GM19395 (cell line): ENCODE data around the gene NECAB3.

ENCODE experiments used
- ATAC-seq: cut with Tn5 transposase; IDR thresholded peaks from one replicate; pipeline ENCODE4 v1.9.1; 2021; ENCODE audit warnings: mild to moderate bottlenecking, moderate library complexity; ENCODE audit not compliant: unreplicated experiment

Gene NECAB3

DNA sequence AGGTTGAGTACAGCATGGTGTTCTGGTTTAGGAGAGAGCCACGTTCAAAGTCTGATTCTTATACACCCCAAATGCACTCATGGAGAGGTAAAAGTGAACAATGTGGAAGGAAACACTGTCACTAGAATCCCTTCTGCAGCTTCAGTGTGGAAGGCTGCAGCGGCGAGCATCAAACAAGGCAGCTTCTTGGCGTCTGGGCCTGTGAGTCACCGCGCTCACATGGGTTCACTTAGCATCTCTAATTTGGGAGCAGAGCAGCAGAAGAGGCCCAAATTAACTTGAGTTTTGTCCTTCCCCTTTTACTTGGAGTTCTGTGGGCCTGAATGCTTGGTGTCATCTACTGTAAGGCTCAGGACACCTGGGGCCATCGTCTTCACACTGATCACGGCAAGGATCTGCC, 22.9 kb upstream of the NECAB3 start:
- no peak for ATAC-seq

DNA sequence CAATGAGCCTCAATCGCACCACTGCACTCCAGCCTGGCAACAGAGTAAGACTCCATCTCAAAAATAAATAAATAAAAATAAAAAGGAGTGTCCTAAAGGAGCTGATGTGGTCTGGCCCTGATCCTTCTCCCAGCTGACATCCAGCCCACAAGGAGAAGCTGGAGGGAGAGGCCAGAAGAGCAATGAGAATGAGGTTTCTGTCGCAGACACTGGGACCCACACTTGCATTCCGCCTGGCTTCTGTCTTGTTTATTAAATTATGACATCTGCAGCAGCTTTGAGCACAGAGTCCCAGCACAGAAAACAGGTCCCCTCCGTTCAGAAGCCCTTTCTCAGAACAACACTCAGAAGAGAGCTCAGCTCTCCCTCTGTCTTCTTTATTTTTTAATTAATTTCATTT, 22.2 kb upstream of the NECAB3 start:
- ATAC-seq = no peak

DNA sequence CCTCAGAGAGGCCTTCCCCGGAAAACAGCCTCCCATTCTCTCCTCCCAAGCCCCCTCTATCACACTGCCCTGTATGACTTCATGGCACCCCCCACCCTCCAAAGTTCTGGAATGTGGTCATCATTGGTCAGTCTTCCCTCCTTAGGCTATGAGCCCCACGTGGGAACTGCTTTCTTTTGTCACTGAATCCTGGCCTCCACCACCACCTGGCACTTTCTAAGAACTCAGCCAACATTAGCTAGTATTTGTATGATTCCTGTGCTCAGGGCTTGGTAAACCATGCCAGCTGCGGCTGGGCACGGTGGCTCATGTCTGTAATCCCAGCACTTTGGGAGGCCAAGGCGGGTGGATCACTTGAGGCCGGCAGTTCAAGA, 20.4 kb upstream of the NECAB3 start:
- no peak for ATAC-seq

DNA sequence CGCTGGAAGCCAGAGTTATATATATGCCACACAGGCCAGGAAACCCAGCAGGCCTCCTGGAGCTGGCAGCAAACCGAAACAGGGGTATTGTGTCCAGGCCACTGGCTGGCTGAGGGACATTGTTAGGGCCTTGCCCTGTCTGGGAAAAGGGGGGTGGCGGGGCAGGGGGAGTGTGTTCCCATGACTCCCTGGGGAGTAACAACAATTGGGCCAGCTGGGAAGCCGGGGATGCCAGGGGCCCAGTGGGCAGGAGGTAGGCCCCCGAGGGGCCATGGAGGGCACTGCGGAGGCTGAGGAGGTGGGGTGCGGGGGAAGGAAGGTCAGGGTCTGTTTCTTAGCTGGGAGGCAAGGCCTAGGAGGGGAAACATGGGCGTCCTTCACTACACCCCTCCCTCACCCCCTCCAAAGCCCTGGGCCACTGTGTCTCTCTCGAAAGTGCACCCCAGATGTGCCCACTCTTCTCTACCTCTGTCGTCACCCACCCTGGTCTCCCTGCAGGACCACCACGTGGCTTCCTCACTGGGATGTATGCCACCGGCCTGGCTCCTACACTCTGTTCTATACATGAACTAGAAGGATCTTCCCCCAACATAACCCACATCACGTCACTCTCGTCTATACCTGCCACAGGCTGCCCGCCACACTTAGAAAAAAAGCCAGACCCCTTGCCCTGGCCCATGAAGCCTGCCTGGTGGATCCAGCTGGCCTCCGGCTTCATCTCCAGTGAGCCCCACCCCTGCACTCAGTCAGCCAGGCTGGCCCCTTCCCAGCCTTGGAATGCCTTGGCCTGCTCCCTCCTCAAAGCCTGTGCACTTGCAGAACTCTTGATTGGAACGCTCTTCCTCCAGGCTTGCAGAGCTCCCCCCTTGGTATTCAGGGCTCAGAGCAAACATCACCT, 19.8 kb upstream of the NECAB3 start:
- no peak for ATAC-seq

DNA sequence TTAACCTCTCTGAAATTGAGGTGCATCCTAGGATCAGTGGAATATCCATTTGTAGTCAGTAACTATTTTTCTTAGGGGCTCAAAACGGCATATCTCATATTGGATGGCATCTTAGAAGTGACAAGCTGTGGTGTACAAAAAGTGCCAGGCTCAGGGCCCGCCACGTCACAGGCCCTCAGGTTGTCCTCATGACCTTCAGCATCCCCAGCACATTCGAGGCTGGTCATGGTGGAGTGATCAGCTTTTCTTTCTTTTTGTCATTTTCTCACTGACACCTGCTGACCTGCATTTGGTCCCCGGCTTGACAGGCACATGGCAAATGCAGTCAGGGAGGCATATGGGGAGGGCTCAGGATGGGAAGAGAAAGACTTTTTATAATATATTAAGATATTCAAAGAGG, 19.1 kb upstream of the NECAB3 start:
- no peak for ATAC-seq

DNA sequence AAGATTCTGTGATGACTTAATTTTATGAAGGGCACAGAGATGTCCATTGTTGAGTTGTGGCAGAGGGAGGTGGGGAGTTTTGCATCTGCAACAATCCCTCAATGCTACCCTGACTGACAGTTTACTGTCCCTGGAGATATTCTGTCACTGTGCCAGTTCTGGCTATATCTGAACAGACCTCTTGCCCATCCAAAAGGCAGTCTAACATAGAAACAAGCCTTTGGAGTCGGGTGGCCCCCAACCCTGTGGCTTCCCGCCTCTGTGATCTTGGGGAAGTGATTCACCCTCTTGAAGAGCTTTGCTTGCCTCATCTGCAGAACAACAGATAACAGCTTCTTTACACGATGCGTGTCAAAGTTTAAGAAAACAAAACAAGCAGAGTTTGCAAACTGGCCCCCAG, 15.7 kb upstream of the NECAB3 start:
- ATAC-seq = no peak

DNA sequence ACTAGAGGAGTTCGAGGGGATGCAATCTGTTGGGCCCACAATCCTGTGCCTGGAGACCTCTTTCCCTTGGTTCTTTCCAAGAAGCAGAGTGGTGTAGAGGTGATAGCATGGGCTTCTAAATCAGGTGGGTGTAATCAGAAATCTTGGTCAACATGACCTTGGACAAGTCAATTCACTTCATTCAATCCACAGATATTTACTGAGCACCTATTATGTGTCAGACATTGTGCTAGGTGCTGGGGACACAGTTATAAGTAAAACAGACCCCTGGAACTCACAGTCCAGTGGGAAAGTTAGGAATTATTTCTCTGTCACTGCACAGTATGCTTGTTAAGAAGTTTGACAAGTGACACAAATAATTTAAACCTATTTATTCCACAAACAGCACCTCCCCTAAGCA, 15.3 kb upstream of the NECAB3 start:
- ATAC-seq = no peak

DNA sequence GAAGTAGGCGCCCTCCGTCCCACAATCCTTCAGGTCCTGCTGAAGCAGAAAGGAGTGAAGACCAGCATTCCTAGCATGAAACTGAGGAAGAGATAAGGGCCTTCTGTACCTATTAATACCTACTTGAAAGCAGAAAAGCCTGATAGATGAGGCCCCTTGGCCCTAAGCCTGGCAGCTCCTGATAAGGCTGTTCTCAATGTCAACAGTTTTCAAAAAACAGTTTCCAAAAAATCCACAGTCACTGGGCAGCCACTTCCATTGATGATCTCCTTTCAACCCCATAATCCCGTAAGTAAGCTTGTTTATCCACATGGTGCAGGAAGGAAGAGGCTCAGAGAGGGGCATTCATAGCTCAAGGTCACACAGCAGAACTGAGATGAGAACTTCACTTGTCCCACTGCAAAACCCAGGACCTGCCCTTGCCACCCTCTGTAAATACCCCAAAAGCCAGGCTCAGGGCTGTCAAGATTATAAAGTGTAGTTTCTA, 14.8 kb upstream of the NECAB3 start:
- no peak for ATAC-seq

DNA sequence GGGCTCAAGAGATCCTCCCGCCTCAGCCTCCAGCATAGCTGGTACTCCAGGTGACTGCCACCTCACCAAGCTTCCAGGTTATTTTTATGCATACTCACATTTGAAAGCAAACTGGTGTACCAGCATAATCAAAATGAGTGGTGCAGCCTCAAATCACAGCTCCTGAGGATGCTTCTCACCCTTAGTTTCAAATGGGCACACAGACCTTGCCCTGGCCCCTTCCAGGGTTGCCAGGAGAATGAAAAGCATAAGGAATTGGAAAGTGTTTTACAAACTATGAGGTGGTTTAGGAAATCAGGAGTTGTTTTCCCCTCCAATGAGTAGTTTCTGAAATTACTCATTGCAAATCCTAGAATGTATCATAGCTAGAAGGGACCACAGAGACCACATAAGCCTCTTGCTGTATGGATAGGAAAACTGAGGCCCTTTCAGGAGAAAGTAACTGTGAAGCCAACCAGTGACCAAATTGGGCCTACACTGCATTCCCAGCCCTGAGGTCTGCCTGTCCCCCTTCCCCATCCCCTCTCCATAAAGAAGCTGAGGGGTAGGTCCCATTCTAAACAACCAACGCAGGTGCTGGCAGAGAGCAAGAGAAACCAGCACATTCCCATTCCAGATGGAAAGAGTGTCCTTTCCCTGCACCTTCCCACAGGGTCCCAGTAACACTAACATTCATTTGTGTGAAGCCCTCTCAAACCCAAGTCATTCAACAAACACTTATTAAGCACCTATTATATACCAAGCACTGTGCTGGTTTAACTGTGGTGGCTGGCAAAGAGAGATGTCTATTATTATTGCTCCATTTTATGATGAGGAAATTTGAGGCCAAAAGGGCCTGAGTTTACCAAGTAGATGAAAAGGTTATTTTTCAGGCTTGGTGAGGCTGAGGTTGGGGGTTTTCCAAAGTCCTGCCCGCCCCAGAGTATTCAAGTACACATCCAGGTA, 14.0 kb upstream of the NECAB3 start:
- ATAC-seq = no peak

DNA sequence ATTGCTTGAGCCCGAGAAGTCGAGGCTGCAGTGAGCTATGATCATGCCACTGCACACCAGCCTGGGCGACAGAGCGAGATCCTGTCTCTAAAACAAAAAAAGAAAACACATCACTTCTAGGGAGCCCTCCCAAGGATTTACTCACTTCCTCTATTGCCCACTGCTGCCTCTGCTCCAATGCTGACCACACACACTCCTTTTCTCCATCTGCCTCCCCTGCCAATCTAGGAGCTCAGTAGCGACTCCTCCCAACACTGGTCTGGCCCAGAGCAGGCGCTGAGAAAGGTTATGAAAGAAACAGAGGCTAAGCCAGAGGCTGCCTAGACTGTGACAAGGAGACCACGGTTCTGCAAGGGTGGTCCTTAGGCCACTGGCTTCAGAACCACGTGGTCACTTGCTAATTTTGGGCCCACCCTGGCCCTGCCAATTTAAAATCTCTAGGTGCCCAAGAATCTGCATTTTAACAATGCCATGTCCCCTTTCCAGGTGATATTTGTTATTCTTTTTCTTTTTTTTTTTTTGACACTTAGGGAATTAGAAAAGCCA, 13.2 kb upstream of the NECAB3 start:
- no peak for ATAC-seq

DNA sequence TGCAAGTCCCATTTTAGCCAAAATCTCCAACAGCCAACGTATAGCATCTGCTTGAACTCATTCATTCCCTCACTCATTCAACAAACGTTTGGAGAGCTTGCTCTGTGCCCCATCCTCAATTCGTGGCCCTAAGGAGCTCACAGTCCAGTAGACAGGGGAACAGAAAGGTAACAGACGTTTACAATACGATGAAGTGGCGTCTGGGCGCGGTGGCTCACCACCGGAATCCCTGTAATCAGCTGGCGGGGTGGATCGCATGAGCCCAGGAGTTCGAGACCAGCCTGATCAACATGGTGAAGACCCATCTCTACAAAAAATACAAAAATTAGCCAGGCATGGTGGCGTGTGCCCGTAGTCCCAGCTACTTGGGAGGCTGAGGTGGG, 12.7 kb upstream of the NECAB3 start:
- ATAC-seq = no peak

DNA sequence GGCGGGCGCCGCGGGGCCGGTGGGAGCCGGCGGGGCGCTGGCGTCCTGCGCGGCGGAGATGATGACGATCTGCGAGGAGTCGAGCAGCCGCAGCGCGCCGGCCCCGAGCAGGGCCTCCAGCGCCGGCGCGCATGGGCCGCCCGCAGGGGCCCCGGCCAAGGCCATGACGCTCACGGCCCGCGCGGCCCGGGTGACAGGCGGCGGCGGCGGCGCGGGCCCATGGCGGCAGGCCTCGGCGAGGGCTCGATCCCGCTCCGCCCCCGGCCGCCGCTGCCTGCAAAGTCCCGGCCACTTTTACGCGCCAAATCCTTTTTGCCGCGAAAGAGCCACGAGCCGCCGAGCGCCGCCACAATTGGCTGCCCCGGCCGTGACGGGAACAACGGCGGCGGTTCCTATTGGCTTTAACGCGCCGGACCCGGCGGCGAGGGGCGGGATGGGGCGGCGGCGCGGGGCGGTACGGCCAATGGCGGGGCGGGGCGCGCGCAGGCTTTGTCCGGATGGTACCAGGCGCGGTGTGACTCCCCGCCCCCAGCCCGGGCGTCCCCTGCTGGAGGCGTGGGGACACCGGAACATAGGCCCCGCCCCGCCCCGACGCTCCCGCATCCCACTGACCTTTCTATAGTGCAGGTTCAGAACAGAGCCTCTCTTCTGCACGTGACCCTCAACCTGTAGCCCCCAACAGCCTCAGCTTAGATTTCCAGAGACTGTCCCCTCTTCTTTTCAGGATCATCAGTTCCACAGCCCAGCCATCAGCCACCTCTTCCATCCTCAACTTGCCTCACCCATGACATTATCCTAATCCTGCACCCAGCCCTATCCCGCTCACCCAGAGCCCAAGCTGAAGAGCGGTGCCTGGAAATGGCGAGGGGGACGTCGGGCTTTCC, 12.1 kb upstream of the NECAB3 start, which contains the start of gene E2F1:
TSS of gene E2F1 (minus strand) at position 286 of the 884 bp plus-strand sequence. CDS start at position 165, 121 bp downstream.
- ATAC-seq = peak; percentile 79

DNA sequence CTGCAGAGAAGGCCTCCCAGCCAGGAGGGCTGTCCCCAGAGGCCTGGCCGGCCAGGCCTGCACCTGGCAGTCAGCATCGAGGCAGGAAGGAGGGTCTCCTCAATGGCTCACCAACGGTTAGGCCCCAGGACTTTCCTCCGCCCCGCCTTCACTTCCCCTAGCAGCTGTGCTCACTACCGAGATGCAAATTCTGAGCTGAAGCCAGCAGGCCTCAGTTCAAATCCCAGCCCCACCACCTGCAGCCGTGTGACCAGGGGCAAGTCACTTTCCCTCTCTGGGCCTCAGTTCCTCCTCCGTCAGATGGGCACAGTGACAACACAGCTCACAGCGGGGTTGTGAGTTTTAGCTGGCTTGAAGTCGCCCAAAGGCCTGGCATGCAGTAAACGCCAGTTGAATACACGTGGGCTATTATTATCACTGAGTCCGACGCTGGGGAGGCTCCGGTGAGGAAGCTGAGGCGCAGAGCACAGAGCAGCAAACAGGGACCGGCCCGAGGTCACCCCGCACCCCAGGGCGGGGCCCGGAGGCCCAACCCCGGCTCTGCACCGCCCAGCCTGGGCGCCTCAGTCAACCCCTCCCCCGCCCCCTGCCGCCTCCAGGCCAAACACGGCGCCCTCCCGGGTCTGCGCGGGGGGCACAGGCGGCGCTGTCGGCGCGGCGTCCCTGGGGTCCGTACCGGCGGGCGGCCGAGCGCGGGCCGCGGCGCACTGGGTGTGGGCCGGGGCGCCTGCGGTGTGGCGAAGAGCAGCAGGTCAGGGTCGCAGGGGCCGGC, 11.3 kb upstream of the NECAB3 start:
- peak; percentile 63 for ATAC-seq

DNA sequence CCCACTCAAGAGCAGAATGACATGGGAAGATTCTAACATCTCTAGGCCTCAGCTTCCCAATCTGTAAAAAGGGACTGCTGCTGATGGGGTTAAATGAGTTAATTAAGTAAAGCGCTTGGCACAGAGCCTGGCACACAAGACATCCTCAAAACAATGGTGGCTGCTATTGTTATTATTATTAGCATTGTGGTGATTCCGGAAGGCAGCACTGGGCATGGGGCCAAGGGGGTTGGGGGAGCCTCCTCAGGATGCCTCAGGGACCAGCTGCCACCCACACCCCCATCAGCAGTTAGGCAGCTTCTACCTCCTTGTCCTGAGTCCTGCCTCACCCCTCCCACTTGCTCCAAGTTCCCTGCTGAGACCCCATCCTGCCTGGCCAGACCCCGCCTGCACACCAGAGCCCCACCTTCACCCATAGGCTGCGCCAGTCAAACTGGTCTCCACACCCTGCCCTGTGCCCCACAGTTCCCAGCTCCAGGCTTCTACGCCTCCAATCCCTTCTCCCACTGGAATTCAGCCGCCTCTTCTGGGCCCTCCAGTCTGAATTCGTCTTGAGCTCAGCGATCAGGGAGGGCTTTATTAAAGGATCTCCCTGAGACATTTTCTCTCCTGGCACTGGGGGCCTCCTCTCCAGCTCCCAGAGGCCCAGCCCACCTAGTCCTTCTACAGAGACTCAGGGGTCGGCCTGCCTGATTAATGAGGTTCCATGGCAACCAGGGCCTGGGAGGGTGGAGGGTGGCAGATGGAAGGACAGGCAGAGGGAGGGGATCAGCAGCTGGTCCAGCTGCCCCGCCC, 10.5 kb upstream of the NECAB3 start:
- no peak for ATAC-seq

DNA sequence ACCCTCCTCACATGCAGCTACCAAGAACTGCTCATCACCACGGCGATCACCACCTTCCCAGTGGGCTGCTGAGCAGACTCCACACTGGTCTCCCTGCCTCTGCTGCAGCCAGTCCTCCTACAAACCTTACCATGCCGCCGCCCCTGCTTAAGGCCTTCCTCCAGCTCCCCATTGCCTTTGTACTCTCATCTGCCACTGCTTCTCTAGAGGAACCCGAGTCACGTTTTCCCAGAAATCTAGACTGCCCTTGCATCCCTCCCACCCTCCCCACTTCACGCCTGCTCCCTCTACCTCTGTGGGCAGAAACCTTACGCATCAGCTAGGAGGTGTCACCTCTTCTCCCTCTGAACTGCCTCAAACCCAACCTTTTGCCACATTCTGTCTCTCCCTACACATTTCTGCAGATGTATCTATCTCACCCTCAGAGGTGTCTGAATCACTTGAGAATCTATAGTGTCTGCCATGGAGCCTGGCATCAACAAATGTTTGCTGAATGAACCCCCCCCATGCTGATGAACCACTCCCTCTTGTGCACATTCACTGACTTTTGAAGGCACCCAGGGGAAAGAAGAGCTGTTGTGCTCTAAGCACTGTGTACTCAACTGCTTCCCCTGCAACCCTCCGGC, 7.6 kb upstream of the NECAB3 start:
- ATAC-seq = no peak

DNA sequence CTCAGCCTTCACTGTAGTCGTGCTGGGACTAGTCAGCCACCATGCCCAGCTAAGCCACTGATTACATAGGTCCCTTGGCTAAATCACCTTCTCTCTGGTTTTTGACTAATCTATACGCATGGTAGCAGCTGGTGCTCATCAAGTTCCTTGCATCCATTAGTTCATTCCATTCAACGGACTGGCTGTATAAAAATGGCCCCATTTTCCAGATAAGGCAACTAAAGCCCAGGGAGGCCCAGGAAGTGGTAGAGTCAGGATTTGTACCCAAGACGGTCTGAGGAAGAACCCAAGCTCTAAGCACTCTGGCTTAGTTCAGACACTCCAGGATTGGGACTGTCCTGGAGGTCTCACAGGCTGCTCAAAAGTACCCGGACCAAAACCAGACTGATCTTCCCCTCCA, 7.1 kb upstream of the NECAB3 start:
- no peak for ATAC-seq

DNA sequence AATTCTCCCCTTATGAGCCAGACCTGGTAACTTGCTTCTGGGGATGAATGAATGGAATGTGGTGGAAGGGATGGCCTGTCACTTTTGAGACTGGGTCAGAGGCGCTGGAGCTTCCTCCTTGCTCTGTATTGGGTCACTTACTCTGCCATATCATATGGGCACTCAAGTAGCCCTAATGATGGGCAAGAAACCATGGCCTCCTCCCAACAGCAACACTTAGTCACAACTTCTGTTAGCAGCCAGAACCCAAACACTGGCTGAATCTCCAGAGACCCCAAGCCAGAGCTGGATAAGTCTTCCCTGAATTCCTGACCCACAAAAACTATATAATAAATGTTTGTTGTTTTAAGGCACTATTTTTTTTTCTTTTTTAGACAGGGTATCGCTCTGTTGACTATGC, 6.5 kb upstream of the NECAB3 start:
- no peak for ATAC-seq

DNA sequence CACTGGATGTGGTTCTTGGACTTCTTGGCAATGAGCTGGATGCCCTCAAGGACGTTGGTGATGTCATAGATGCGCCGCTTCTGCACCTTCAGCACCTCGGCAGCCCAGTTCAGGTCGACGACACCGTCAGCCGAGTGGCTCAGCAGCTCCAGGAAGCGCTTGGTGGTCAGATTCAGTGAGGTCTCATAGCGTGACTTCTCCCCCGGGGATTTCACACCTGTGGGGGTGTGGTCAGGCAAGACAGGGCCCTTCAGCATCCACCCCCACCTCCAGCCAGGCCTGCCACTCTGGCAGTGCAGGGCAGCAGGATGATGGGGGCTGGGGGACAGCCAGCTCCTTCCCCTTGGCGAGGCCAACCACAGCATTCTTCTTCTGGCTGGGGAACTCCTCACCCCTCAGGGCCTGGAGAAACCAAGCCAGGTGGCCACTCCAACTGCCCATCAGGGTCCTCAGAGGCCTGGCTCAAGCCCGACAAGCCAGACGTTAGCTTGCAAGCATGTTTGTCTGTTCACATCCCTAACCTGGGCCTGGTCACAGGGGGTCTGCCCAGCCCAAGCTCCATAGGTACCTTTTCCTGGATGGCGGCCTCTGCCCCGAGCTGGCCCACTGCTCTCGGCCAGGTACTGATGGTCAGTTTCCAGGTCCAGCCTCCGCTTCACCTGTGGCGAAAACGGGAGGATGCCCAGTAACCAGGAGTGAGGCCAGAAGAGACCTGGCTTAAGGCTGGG, 5.7 kb upstream of the NECAB3 start:
- ATAC-seq = no peak
